Activated CD8-positive, alpha-beta memory T cell treated with anti-CD3 and anti-CD28 coated beads, Interleukin-2, amount 10 ng/mL, durations not matched to agents 7 days and 5 days (primary cell): ENCODE results near the gene CD4. TPM values are rescaled to one million over a fixed set of nuclear protein-coding genes. Genes with fewer than 3 reads are reported as not detected.

Experiments used
- ATAC-seq: fragments of 150-1000 bp; cut with Tn5 transposase; one replicate; pipeline ENCODE4 v1.10.0; 2021; ENCODE audit warnings: moderate library complexity
- CTCF ChIA-PET: fragments of 350-600 bp; sonication (Branson Sonifier 250); formaldehyde crosslinking; loops from one replicate; lab custom pipeline; 2021; ENCODE audit warnings: antibody characterized with exemption; lab: Charles Lee
- DNase-seq: peaks from one replicate; pipeline ENCODE4 v3.0.0-alpha.2; 2020
- H3K27ac Mint-ChIP-seq: one replicate; pipeline ENCODE4 v1.8.0; 2021; ENCODE audit warnings: mild to moderate bottlenecking, mixed read lengths
- H3K27me3 Mint-ChIP-seq: one replicate; pipeline ENCODE4 v1.8.0; 2021; ENCODE audit warnings: mixed read lengths
- H3K36me3 Mint-ChIP-seq: one replicate; pipeline ENCODE4 v1.8.0; 2021; ENCODE audit warnings: mild to moderate bottlenecking, mixed read lengths
- H3K4me1 Mint-ChIP-seq: one replicate; pipeline ENCODE4 v1.8.0; 2021; ENCODE audit warnings: mixed read lengths
- H3K4me3 Mint-ChIP-seq: one replicate; pipeline ENCODE4 v1.8.0; 2021; ENCODE audit warnings: mild to moderate bottlenecking, moderate library complexity, mixed read lengths
- H3K9me3 Mint-ChIP-seq: one replicate; pipeline ENCODE4 v1.8.0; 2022; ENCODE audit warnings: low read depth, mixed read lengths
- total RNA-seq, 2 experiments: library from RNA; stranded (reverse); gene quantifications; one replicate each; pipeline ENCODE4 v1.2.3, GENCODE V29; 2021

The CD4 gene
- total RNA-seq, 2 experiments from 2014 or later = 0.82 to 1.8 TPM

- no peak within 1 kb of the TSS for H3K4me3 Mint-ChIP-seq
- H3K36me3 Mint-ChIP-seq = peaks cover 3% of the 10 kb centered on the region
- no peak for ATAC-seq
- H3K27me3 Mint-ChIP-seq = no peaks in the 10 kb centered on the region
- CTCF ChIA-PET = interaction anchor here (2.0 to 7.9 kb wide), 3 partner anchors 11 to 88 kb away, joined by 6 to 61 read pairs (median 13); partner anchors contain the start of genes MLF2, P3H3 and USP5
- H3K4me1 Mint-ChIP-seq = no peaks in the 10 kb centered on the region
- no peak within 1 kb of the TSS for H3K27ac Mint-ChIP-seq
- H3K9me3 Mint-ChIP-seq = no peaks in the 10 kb centered on the region
- no peak for DNase-seq
These were observed 51.6 kb downstream of the CD4 start, which contains the start of gene GNB3 for GRCh38 chr12:6840761-6841515. TSS of gene GNB3 (plus strand) at chr12:6840925. CDS start at chr12:6841288, 363 bp downstream.

GRCh38 chr12:6842075-6842474 is 52.7 kb downstream of the CD4 start:
- Mint-ChIP-seq H3K4me1 (no peaks in the 10 kb centered on the region), H3K27me3 (no peaks in the 10 kb centered on the region), H3K36me3 (peaks cover 7% of the 10 kb centered on the region), H3K4me3 (no peak overlapping the region), H3K27ac (no peak overlapping the region), H3K9me3 (no peaks in the 10 kb centered on the region)
- CTCF ChIA-PET = interaction anchor here (1.1 to 4.5 kb wide), 3 partner anchors 8 to 89 kb away, joined by 6 to 25 read pairs (median 8); partner anchors contain the start of genes MLF2 and P3H3
- DNase-seq (no peak), ATAC-seq (no peak)

- Mint-ChIP-seq H3K4me3 (no peak overlapping the region), H3K9me3 (no peaks in the 10 kb centered on the region), H3K27me3 (no peaks in the 10 kb centered on the region), H3K4me1 (peaks cover 3% of the 10 kb centered on the region), H3K36me3 (peaks cover 15% of the 10 kb centered on the region), H3K27ac (no peak overlapping the region)
- ATAC-seq (no peak), DNase-seq (no peak)
- CTCF ChIA-PET = interaction anchor here (0.8 to 4.5 kb wide), 6 partner anchors 9 to 90 kb away, joined by 3 to 25 read pairs (median 4); partner anchors contain the start of gene MLF2
These were observed 54.0 kb downstream of the CD4 start for GRCh38 chr12:6843118-6843902.

GRCh38 chr12:6845395-6845794 is 56.1 kb downstream of the CD4 start:
- Mint-ChIP-seq H3K36me3 (peaks cover 29% of the 10 kb centered on the region), H3K27me3 (no peaks in the 10 kb centered on the region), H3K4me1 (peaks cover 21% of the 10 kb centered on the region), H3K9me3 (no peaks in the 10 kb centered on the region), H3K4me3 (no peak overlapping the region), H3K27ac (no peak overlapping the region)
- ATAC-seq (no peak), DNase-seq (no peak)
- CTCF ChIA-PET = interaction anchor here (1.2 to 4.5 kb wide), 2 partner anchors 11 to 92 kb away, joined by 4 to 25 read pairs; partner anchors contain the start of gene MLF2

- Mint-ChIP-seq H3K9me3 (no peaks in the 10 kb centered on the region), H3K4me3 (no peak overlapping the region), H3K27ac (no peak overlapping the region), H3K36me3 (peaks cover 32% of the 10 kb centered on the region), H3K27me3 (no peaks in the 10 kb centered on the region), H3K4me1 (peaks cover 26% of the 10 kb centered on the region)
- CTCF ChIA-PET = interaction anchor here (7.8 kb wide), 1 partner anchor 11 kb away, joined by 59 read pairs; no protein-coding TSS in a partner anchor
- DNase-seq (no peak), ATAC-seq (no peak)
These were observed 57.1 kb downstream of the CD4 start for GRCh38 chr12:6846316-6846869.

GRCh38 chr12:6847676-6848075 is 58.3 kb downstream of the CD4 start:
- Mint-ChIP-seq H3K36me3 (peaks cover 32% of the 10 kb centered on the region), H3K9me3 (no peaks in the 10 kb centered on the region), H3K4me1 (peaks cover 27% of the 10 kb centered on the region), H3K4me3 (no peak overlapping the region), H3K27me3 (no peaks in the 10 kb centered on the region), H3K27ac (peak overlapping the region; percentile 3)
- ATAC-seq (no peak), DNase-seq (no peak)
- CTCF ChIA-PET = interaction anchor here (0.9 to 7.8 kb wide), 3 partner anchors 13 to 94 kb away, joined by 3 to 59 read pairs (median 5); no protein-coding TSS in a partner anchor

- CTCF ChIA-PET = interaction anchor here (0.7 to 7.8 kb wide), 6 partner anchors 9 to 96 kb away, joined by 3 to 65 read pairs (median 4); partner anchors contain the start of gene SPSB2
- no peaks in the 10 kb centered on the region for H3K27me3 Mint-ChIP-seq
- ATAC-seq (no peak), DNase-seq (no peak)
- H3K4me3 Mint-ChIP-seq = peak overlapping the region; percentile 85
- peaks cover 32% of the 10 kb centered on the region for H3K36me3 Mint-ChIP-seq
- H3K9me3 Mint-ChIP-seq = no peaks in the 10 kb centered on the region
- peaks cover 41% of the 10 kb centered on the region for H3K4me1 Mint-ChIP-seq
- H3K27ac Mint-ChIP-seq = peak overlapping the region; percentile 66
These were observed 60.1 kb downstream of the CD4 start for GRCh38 chr12:6849427-6849826.

- H3K4me3 Mint-ChIP-seq = peak overlapping the region; percentile 85
- H3K9me3 Mint-ChIP-seq = no peaks in the 10 kb centered on the region
- H3K27ac Mint-ChIP-seq = peak overlapping the region; percentile 100
- peaks cover 45% of the 10 kb centered on the region for H3K4me1 Mint-ChIP-seq
- CTCF ChIA-PET = interaction anchor here (0.7 to 7.8 kb wide), 6 partner anchors 15 to 259 kb away, joined by 3 to 65 read pairs (median 18); partner anchors contain the start of genes C1RL, MLF2 and SPSB2
- no peaks in the 10 kb centered on the region for H3K27me3 Mint-ChIP-seq
- no peak for DNase-seq
- H3K36me3 Mint-ChIP-seq = peaks cover 33% of the 10 kb centered on the region
- no peak for ATAC-seq
These were observed 60.7 kb downstream of the CD4 start for GRCh38 chr12:6849976-6850560.

- Mint-ChIP-seq H3K4me3 (peak overlapping the region; percentile 85), H3K36me3 (peaks cover 34% of the 10 kb centered on the region), H3K9me3 (no peaks in the 10 kb centered on the region), H3K27ac (peak overlapping the region; percentile 100), H3K27me3 (no peaks in the 10 kb centered on the region), H3K4me1 (peaks cover 45% of the 10 kb centered on the region)
- ATAC-seq (no peak), DNase-seq (no peak)
- CTCF ChIA-PET = interaction anchor here (0.7 to 7.8 kb wide), 11 partner anchors 16 to 258 kb away, joined by 3 to 65 read pairs (median 6); partner anchors contain the start of genes C1RL, MLF2, PTMS and SPSB2
These were observed 61.4 kb downstream of the CD4 start for GRCh38 chr12:6850796-6851152.

- H3K36me3 Mint-ChIP-seq = peaks cover 36% of the 10 kb centered on the region
- ATAC-seq (peak; percentile 64), DNase-seq (peak; percentile 98)
- H3K27ac Mint-ChIP-seq = peak within 1 kb of the TSS; percentile 100
- peaks cover 45% of the 10 kb centered on the region for H3K4me1 Mint-ChIP-seq
- CTCF ChIA-PET = interaction anchor here (0.7 to 7.8 kb wide), 17 partner anchors 11 to 257 kb away, joined by 3 to 65 read pairs (median 6); partner anchors contain the start of genes C1RL, COPS7A, GNB3 and LPCAT3
- no peaks in the 10 kb centered on the region for H3K9me3 Mint-ChIP-seq
- H3K4me3 Mint-ChIP-seq = peak within 1 kb of the TSS; percentile 85
- H3K27me3 Mint-ChIP-seq = no peaks in the 10 kb centered on the region
These were observed 62.0 kb downstream of the CD4 start, which contains the start of gene CDCA3 for GRCh38 chr12:6851153-6851920. TSS of gene CDCA3 (minus strand) at chr12:6851286. CDS start at chr12:6850952, 334 bp downstream.

GRCh38 chr12:6851921-6852650 is 62.8 kb downstream of the CD4 start, which contains the start of gene USP5:
TSS of gene USP5 (plus strand) at chr12:6852150. CDS start at chr12:6852180, 30 bp downstream.
- peaks cover 38% of the 10 kb centered on the region for H3K36me3 Mint-ChIP-seq
- H3K27me3 Mint-ChIP-seq = no peaks in the 10 kb centered on the region
- ATAC-seq = peak; percentile 82

More at GRCh38 chr12:6851921-6852650, 62.8 kb downstream of the CD4 start, which contains the start of gene USP5:
- CTCF ChIA-PET = interaction anchor here (0.5 to 7.8 kb wide), 19 partner anchors 8 to 166 kb away, joined by 3 to 65 read pairs (median 5); partner anchors contain the start of genes COPS7A, GNB3, LPCAT3 and MLF2
- peak within 1 kb of the TSS; percentile 85 for H3K4me3 Mint-ChIP-seq
- H3K27ac Mint-ChIP-seq = peak within 1 kb of the TSS; percentile 100
- peaks cover 45% of the 10 kb centered on the region for H3K4me1 Mint-ChIP-seq
- DNase-seq = peak; percentile 100
- H3K9me3 Mint-ChIP-seq = no peaks in the 10 kb centered on the region
